Thoracic aorta (tissue), 2 donors: Measurements from ENCODE around the gene PRKACB. TPM values are rescaled to one million over a fixed set of nuclear protein-coding genes. Genes with fewer than 3 reads are reported as not detected.
"Not testable (repeated sequence)": the region's sequence is repeated elsewhere in the genome, so short reads cannot be mapped to it uniquely, and the experiment has no call there.

Experiments
- ATAC-seq: fragments of 150-250 bp; one replicate; pipeline ENCODE4 v1.8.0; 2017; ENCODE audit warnings: low read depth; ENCODE audit not compliant: insufficient number of reproducible peaks, low FRiP score
- DNase-seq: peaks from one replicate; pipeline ENCODE4 v3.0.0-alpha.2; 2020; ENCODE audit warnings: low spot score
- H3K27ac ChIP-seq, 2 donors: fragments of 200-600 bp; sonication (generic); 1 replicate in 1 of 2; 2 replicates in 1 of 2; pipeline ENCODE4 v1.5.1; 2016; ENCODE audit warnings: mild to moderate bottlenecking in 2 of 2, moderate library complexity in 2 of 2
- H3K27me3 ChIP-seq: fragments of 200-600 bp; sonication (generic); replicated peaks from 2 replicates; pipeline ENCODE4 v1.6.0; 2016; ENCODE audit warnings: mild to moderate bottlenecking; ENCODE audit not compliant: insufficient read depth
- H3K36me3 ChIP-seq: fragments of 200-600 bp; sonication (generic); one replicate; pipeline ENCODE4 v1.5.1; 2016
- H3K4me1 ChIP-seq, 2 donors: fragments of 200-600 bp; sonication (generic); 1 replicate in 1 of 2; 2 replicates in 1 of 2; pipeline versions ENCODE4 v1.5.1 to v1.6.0; 2016; ENCODE audit warnings: low read depth in 2 of 2, mild to moderate bottlenecking in 1 of 2; ENCODE audit not compliant: control insufficient read depth in 1 of 2
- H3K4me3 ChIP-seq: fragments of 200-600 bp; sonication (generic); 2 replicates; pipeline ENCODE4 v1.5.1; 2016; ENCODE audit warnings: mild to moderate bottlenecking
- H3K9me3 ChIP-seq: fragments of 200-600 bp; sonication (generic); 2 replicates; pipeline ENCODE4 v1.5.1; 2016
- CTCF ChIP-seq: fragments of 200-600 bp; sonication (generic); IDR thresholded peaks from one replicate; pipeline ENCODE4 v1.5.1; 2019; ENCODE audit warnings: antibody characterized with exemption
- total RNA-seq, 2 donors: library from RNA; depleted of rRNA; stranded (reverse); fragments of >200 nt; gene quantifications; one replicate each; pipeline versions ENCODE4 v1.1.0 to v1.2.3, GENCODE V29; 2016

Gene PRKACB
- 10 to 100 TPM; 27.3 to 32.2 TPM for total RNA-seq

- TF ChIP-seq CTCF, result no peak
- H3K27ac ChIP-seq, result peak within 1 kb of the TSS in 1 of 2 donors; percentile 29
- DNase-seq (no peak), ATAC-seq (no peak)
- peak within 1 kb of the TSS; percentile 52 for H3K4me3 ChIP-seq
- no peaks in the 10 kb centered on the region for H3K4me1 ChIP-seq
- H3K27me3 ChIP-seq, result no peaks in the 10 kb centered on the region
- H3K36me3 ChIP-seq, result no peaks in the 10 kb centered on the region
- H3K9me3 ChIP-seq, result peaks cover 2% of the 10 kb centered on the region
These were observed at the start of gene PRKACB for GRCh38 chr1:84143796-84144565. Gene PRKACB, plus strand, starts transcription at chr1:84144271. Its CDS starts 91 bp downstream, at chr1:84144362.

DNA sequence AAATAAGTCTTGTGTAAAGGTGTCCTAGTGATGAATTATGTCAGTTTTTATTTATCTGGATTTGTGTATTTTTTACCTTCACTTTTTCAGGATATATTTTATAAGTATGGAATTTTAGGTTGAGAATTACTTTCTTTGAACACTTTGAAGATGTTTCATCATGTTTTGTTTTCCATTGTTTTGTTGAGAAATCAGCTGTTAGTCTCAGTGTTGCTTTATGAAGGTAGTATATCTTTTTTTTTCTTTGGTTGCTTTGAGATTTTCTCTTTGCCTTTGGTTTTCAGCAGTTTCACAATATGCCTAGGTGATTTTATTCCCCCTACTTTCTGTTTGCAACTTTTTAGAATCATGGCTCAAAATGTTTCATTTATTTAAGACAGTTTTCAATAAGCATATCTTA lies 48.8 kb upstream of the PRKACB start:
- no peak overlapping the region for H3K27ac ChIP-seq
- H3K4me3 ChIP-seq, result no peak overlapping the region
- no peak for ATAC-seq
- no peaks in the 10 kb centered on the region for H3K9me3 ChIP-seq
- DNase-seq, result no peak
- peaks cover 5 to 8% of the 10 kb centered on the region in 2 donors for H3K4me1 ChIP-seq
- no peak for TF ChIP-seq CTCF
- no peaks in the 10 kb centered on the region for H3K36me3 ChIP-seq
- no peaks in the 10 kb centered on the region for H3K27me3 ChIP-seq

DNA sequence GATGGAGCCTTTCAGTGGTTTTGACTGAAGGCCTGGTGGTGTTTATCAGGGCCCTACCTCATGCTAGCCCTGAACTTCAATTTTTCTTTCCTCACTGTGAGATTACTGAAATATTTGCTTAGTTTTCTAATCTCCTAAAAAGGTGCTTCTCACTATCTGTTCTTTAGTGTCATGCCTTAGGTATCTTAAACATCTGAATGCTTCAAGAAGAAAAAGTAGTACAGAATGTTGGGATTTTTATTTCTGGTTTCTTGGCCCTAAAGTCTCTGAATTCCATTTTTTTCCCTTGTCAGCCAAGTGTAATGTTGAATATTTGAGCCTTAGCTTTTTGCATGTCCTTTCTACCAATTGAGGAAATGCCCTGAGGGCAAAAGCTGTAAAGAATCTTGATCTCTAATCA lies 47.9 kb upstream of the PRKACB start:
- Histone ChIP-seq H3K4me3 (no peak overlapping the region), H3K9me3 (no peaks in the 10 kb centered on the region), H3K36me3 (no peaks in the 10 kb centered on the region), H3K4me1 (peaks cover 5 to 7% of the 10 kb centered on the region in 2 donors), H3K27me3 (no peaks in the 10 kb centered on the region), H3K27ac (peak overlapping the region in 1 of 2 donors; percentile 1)
- DNase-seq (no peak), ATAC-seq (no peak)
- TF ChIP-seq CTCF, result no peak

- DNase-seq (no peak), ATAC-seq (no peak)
- TF ChIP-seq CTCF, result no peak
- H3K27me3 ChIP-seq, result no peaks in the 10 kb centered on the region
- H3K9me3 ChIP-seq, result no peaks in the 10 kb centered on the region
- H3K4me1 ChIP-seq, result peaks cover 5 to 10% of the 10 kb centered on the region in 2 donors
- no peaks in the 10 kb centered on the region for H3K36me3 ChIP-seq
- H3K4me3 ChIP-seq, result no peak overlapping the region
- no peak overlapping the region for H3K27ac ChIP-seq
These were observed 42.9 kb upstream of the PRKACB start for GRCh38 chr1:84101204-84101603.

- no peak for TF ChIP-seq CTCF
- DNase-seq (no peak), ATAC-seq (peak; percentile 85)
- Histone ChIP-seq H3K27ac (no peak overlapping the region), H3K9me3 (no peaks in the 10 kb centered on the region), H3K36me3 (no peaks in the 10 kb centered on the region), H3K4me3 (no peak overlapping the region), H3K27me3 (no peaks in the 10 kb centered on the region), H3K4me1 (peaks cover 0 to 7% of the 10 kb centered on the region in 2 donors)
These were observed 40.7 kb upstream of the PRKACB start for GRCh38 chr1:84103197-84103992.

DNA sequence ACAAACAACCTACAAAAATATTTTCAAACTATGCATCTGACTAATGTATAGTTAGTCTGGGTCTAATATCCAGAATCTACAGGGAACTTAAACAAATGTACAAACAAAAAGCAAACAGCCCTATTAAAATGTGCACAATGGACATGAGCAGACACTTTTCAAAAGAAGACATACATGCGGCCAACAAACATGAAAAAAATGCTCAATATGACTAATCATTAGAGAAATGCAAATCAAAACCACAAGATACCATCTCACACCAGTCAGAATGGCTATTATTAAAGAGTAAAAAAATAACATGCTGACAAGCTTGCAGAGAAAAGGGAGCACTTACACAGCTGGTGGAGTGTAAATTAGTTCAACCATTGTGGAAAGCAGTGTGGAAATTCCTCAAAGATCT lies 36.5 kb upstream of the PRKACB start:
- not testable (repeated sequence) for ATAC-seq, H3K27me3 ChIP-seq, H3K4me3 ChIP-seq, H3K36me3 ChIP-seq, H3K9me3 ChIP-seq, H3K4me1 ChIP-seq, H3K27ac ChIP-seq, DNase-seq
